Measurements from ENCODE around the gene LSR. TPM values are rescaled to one million over a fixed set of nuclear protein-coding genes. Genes with fewer than 3 reads are reported as not detected.

The LSR gene
- total and polyA plus RNA-seq, 12 donors: 3.2 to 10.4 (median 5.2) TPM

GRCh38 chr19:35228177-35228930, 20.4 kb upstream of the LSR start, which contains the start of gene FAM187B:
Gene FAM187B, minus strand, starts transcription at chr19:35228739. Its CDS starts 59 bp downstream, at chr19:35228680.
- ATAC-seq (no peak), DNase-seq (no peak)
- H3K9me3 ChIP-seq: no peaks in the 10 kb centered on the region

GRCh38 chr19:35229601-35230000, 19.2 kb upstream of the LSR start:
- no peaks in the 10 kb centered on the region for H3K36me3 ChIP-seq
- H3K27ac ChIP-seq: no peak overlapping the region
- H3K4me1 ChIP-seq: peaks cover 0 to 9% (median 0%) of the 10 kb centered on the region in 9 donors
- intact Hi-C loops (cut with DNase I): no loop called here
- no peak for TF ChIP-seq CTCF (IDR thresholded peaks at IDR 0.05)
- H3K27me3 ChIP-seq: no peaks in the 10 kb centered on the region
- no peaks in the 10 kb centered on the region for H3K9me3 ChIP-seq
- DNase-seq (no peak), ATAC-seq (no peak)
- WGBS, 2 donors: 95% methylated on average over 8 of the region's 8 CpGs
- no peak overlapping the region for H3K4me3 ChIP-seq

More at GRCh38 chr19:35228177-35228930, 20.4 kb upstream of the LSR start, which contains the start of gene FAM187B:
- Histone ChIP-seq H3K27ac (no peak within 1 kb of the TSS), H3K27me3 (no peaks in the 10 kb centered on the region), H3K4me1 (peaks cover 0 to 16% (median 0%) of the 10 kb centered on the region in 9 donors), H3K4me3 (no peak within 1 kb of the TSS), H3K36me3 (no peaks in the 10 kb centered on the region)
- TF ChIP-seq CTCF (IDR thresholded peaks at IDR 0.05): no peak
- intact Hi-C loops (cut with DNase I): no loop called here
- WGBS, 2 donors: 89 to 95% methylated on average over 14 of the region's 14 CpGs

- ATAC-seq (no peak), DNase-seq (no peak)
- Histone ChIP-seq H3K4me3 (no peak overlapping the region), H3K4me1 (no peaks in the 10 kb centered on the region), H3K27me3 (no peaks in the 10 kb centered on the region), H3K36me3 (no peaks in the 10 kb centered on the region), H3K9me3 (no peaks in the 10 kb centered on the region), H3K27ac (no peak overlapping the region)
- no peak for TF ChIP-seq CTCF (IDR thresholded peaks at IDR 0.05)
- 88 to 95% methylated on average over 14 of the region's 14 CpGs for WGBS, 2 donors
- intact Hi-C loops (cut with DNase I): no loop called here
These were observed 16.7 kb upstream of the LSR start for GRCh38 chr19:35231956-35232645.

- Histone ChIP-seq H3K27me3 (no peaks in the 10 kb centered on the region), H3K4me3 (no peak overlapping the region), H3K9me3 (no peaks in the 10 kb centered on the region), H3K36me3 (no peaks in the 10 kb centered on the region), H3K4me1 (no peaks in the 10 kb centered on the region), H3K27ac (no peak overlapping the region)
- WGBS, 2 donors: 70 to 73% methylated on average over 5 of the region's 5 CpGs
- no peak for TF ChIP-seq CTCF (IDR thresholded peaks at IDR 0.05)
- ATAC-seq: no peak
- DNase-seq: no peak
- intact Hi-C loops (cut with DNase I): no loop called here
These were observed 15.9 kb upstream of the LSR start for GRCh38 chr19:35232912-35233311.

Measured in heart right ventricle (tissue), 16 donors.